Putamen (tissue), 1 donor: ENCODE data around the gene SUSD1.
A peak's percentile ranks its signal among the peaks of the same experiment; 100 is the strongest.

Experiments
- DNase-seq: peaks from one replicate; pipeline ENCODE4 v3.0.0-alpha.2; 2016; ENCODE audit warnings: low spot score

SUSD1 gene

DNA sequence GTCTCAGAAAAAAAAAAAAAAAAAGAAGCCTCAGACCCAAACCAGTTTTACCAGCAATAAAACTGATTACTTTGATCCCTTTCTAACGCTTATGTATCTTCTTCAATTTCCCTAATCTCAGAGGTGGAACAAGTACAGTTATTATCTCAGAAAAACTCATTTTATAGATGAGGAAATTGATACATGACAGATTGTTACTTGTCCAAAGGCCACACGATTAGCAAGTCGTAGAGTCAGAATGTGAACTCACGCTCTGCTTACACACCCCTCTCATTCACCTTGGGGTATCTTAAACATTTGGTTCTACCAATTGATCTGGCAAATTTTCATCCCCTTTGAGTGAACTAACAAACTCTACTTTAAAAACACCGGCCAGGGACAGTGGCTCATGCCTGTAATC, 110.2 kb downstream of the SUSD1 start:
- no peak for DNase-seq

DNA sequence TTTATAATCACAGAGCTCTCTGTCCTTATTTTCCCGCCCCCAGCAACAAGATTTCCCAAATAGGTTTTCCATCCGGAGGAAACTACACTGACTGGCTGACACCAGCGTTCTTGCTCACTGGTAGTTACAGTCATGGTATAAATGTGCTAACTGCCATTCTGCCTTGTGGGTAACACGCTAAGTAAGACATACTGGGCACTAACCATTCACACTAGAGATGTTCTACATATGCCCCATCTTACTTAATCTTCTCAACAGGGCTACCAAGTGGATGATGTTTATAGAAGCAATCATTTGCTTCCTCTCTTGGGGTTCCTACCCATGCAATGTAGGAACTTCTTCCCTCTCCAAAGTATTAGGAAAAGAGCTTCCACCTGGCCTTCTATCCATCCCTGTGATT, 111.5 kb downstream of the SUSD1 start:
- no peak for DNase-seq

DNA sequence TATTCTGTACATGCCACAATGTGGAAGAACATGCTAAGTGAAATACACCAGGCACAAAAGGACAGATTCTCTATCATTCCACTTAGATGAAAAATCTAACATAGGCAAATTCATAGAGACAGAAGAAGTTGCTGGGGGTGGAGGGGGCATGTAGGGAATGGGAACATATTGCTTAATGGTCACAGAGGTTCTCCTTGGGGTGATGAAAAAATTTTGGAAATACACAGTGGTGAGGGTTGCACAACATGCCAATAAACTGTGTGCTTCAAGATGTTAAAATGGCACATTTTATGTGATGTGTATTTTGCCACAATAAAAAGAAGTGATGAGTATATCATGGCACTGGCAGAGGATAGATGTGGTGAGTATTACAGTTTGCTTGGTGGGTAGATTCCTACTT, 111.9 kb downstream of the SUSD1 start:
- DNase-seq, result no peak

DNA sequence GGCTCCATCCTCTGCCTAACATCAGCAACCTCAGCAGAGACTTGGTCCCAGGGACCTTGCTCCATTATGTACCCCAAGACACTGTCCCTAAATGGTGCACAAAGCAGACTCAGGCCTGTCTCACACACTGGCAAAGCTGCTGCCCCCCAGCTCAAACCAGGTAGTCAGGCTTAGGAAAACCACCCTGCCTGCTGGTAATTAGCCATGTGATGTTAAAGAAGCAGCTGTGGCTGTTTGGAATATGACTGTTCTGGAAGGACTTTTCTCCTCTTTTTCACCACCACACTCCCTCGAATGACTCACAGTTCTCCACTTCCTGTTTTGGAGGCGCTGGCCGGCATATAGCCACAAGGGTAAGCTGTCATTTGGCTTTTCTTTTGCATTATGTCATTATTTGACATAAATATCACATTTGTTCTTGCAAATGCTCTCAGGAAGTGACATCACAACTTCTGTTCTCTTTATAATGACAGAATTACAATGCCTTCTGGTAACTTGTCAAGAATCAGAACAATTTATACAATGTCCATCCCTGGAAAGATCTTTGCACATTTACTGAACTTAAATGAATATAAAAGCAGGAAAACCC, 113.9 kb downstream of the SUSD1 start:
- DNase-seq, result peak; percentile 25

DNA sequence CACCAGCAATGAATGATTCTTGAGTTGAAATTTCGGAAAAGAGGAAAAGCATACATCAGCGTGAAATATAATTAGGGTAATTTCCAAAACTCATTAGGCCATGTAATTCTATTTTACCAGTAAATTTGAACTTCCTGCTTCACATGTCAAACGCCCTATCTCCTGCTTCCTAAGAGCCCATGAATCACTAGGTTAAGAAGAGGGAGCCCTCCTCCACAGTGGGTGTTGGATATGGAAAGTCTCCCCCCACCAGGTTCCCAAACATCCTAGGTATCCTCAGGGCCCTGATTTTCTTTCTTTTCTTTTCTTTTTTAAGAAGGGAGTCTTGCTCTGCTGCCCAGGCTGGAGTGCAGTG, 115.2 kb downstream of the SUSD1 start:
- DNase-seq, result no peak

DNA sequence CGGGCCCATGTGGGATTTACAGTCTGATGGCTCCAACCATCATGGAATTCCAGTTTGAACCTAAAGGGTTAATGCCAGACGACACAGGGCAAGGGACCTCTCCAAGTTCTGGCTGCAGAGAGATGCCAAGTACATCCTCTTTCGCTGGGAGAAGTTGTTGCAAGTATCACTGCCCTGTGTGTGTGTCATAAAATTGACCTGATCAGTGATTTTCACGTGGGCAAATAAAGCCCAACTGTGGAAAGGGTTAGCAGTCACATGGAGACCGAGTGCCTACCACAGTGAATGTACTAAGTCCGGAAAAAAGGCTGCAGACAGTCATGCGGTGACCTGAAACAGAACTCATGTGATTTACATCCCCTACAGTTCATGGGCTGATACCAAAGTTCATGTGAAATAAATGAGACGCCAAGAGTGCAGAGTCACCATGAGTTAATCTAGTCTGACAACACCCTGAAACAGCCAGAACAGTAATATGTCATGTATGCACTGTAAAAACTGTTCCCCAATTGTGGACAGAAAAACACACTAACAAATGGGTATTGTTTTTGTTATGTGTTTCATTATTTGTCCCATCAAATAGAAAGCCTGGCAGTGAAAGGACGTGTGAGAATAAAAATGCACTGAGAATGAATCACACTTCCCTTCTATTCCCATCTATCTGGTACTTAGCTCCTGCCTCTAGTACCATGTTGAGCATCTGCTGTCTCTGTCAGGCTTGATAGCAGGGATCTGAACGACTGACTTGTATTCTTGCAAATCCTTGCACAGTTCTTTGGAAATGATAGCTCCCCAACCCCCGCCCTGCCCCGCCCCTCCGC, 115.7 kb downstream of the SUSD1 start:
- DNase-seq, result peak; percentile 65

DNA sequence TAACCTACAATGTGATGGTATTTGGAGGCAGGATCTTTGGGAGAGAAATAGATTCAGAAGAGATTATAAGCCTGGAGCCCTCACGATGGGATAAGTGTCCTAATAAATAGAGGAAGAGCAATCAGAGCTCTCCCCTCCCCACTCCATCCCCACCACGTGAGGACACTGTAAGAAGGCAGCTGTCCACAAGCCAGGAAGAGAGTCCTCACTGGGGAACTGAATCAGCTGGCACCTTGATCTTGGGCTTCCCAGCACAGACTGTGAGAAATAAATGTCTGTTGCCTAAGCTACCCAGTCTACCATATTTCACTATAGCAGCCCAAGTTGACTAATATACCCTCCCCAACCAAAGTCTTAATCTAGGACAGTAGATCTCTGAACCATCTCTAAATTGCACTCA, 118.1 kb downstream of the SUSD1 start:
- DNase-seq, result no peak

DNA sequence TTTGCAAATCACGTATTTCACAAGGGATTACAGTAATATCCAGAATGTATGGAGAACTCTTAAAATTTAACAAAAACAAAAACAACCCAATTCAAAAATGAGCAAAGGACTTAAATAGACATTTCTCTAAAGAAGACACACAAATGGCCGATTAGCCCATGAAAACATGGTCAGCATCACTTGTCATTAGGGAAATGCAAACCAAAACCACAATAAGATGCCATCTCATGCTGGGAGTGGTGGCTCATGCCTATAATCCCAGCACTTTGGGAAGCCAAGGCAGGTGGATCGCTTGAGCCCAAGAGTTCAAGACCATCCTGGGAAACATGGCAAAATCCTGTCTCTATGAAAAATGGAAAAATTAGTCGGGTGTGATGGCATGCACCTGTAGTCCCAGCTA, 120.2 kb downstream of the SUSD1 start:
- no peak for DNase-seq

DNA sequence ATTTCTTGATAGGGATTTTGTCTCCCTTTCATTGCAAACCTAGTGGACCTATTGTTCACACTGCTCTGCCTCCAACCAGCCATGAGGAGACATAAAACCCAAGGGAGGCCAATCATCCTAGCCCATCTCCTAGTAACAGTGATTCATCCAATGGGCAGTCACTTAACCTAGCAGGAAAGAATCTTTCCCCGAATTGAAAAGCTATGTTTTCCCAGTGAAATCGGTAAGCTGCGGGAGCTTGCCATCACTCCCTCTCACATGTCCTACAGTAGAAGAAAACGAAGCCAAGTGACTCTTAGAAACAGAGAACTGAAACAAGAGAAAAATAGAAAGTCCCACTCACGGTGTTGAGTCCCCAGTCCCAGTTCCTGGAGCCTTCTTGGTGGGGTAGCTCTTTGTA, 123.3 kb downstream of the SUSD1 start:
- no peak for DNase-seq

DNA sequence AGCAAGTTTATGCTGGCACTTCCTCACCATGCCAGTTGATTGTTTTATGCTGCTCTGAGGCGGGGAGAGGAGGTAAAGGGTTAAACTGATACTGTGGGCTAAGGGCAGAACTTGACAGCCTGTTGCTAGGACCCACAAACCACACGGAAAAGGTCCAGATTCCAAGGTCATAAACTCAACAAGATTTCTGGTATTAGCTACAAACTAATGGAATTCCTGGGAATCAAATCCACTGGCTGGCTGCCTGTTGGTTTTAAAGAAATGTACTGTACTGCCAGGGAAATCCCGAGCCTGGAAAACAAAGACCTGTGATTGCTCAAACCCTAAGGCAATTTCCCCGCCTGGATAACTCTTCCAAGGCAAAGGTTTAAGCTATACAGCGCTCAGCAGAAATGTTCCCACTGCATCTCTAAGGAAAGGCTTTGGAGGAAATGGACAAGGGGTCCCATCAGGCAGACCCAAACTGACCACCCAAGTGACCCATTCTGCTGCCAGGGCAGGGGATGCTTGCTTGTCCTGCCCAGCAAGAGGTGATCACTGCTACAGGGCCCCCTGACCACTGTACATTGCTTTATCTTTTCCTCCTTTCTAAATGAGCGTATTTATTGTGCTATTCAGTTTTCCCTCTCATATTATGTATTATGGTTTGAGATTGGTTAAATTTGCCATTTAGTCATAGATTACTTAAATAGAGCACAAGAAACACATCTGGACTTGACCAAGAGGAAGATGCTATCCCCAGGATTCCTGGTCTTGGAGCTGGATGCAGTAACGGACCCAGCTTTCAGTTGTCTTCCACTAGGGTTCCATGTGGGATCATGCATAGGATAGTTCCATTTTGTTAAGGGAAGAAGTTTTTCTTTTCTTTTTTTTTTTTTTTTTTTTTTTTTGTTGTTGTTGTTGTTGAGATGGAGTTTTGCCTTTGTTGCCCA, 124.3 kb downstream of the SUSD1 start:
- DNase-seq, result no peak

DNA sequence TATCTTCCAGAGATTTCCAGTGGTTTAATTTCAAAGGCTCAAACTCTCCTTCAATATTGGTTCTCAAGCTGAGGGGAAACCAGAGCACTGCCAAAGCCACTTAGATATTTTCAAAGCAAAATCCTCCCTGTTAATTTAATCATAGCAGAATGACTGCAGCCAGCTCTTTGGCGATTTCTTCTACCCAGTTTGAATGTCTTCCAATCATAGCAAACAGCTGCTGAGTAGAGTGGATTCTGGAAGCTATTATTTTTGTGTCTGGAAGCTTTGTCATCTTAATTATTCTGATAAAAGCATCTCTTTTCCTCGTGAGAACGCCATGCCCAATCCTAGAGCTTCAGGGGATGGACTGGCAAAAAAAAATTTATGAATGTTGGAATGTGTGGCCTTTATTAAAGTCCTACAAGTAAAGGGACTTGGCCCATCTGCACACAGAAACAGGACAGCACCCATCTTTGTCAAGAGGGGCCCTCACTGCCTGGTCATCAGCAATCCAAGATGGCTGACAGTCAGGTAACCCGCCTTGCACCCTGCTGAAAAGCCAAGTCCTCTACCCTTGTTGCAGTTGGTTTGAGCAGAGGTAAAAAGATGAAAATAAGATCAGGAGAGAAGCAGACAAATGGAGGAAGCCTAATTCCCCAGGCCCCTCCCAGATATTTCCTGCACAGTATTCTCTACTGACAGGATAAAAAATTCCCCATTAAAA, 125.1 kb downstream of the SUSD1 start:
- DNase-seq, result no peak

DNA sequence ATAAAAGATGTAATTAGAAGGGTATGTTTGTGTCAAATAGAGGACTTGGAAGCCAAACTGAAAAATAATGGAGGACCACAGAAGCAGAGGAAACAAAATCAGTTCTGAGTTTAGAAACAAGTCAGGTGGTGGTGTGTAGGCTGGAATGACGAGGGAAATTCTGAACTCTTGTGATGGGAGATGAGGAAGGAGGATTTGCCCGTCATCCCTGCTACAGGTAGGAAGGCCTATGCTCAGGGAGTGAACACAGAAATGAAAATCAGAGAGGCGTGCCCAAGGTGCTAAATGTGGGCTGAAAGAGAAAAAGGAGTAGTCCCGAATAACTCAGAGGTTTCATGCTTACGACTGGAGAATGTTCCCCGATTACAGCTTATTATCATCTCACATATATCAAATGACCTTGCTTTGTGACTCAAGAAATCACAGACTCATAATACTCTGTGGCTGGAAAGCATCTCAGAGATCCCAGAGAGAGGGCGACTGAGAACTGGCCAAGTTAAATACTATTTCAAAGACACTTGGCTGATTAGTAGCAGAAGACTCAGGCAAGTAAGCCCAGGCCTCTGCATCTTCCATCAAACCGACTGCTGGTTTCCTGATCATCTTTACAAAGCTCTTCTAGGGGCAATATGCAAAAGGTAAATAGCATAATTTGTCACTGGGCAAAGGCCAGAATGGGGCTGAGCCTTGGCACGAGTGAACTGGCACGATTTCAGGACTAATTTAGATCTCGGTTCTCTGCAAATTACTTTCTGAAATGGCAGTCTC, 126.0 kb downstream of the SUSD1 start:
- peak; percentile 20 for DNase-seq

DNA sequence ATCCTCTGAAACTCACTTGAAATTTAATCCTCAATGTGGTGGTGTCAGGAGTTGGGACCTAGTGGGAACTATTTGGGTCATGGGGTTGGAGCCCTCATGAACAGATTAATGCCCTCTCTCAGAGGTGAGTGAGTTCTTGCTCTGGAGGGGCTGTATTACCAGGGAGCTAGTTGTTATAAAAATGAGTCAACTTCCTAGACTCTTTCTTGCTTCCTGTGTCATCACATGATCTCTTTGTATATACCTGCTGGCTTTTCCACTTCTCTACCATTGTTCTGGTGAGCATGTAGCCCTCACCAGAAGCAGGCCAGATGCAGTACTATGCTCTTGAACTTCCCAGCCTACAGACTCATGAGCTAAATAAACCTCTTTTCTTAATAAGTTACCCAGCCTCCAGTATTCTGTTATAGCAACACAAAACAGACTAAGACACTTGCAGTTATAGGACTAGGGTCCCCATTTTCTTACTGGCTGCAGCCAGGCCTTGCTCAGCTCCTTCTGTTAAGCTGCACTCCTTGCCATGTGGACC, 127.5 kb downstream of the SUSD1 start:
- no peak for DNase-seq

DNA sequence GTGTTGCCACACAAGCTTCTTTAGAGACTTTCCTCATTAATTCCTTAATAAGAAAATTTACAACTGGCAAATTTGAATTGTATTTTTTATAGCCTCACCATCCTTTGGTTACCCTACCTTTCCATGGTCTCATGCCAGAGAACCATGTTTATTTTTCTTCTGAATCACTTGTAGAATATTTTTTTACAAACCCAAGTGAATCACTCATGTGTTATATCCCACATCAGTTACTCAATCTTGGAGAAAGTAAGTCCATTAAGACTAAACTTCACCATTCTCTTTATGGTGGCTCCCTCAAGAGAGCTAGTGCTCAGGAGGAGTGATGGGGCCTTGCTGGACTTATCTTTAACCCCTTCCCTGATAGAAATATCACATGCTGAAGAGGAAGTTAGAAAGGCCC, 128.9 kb downstream of the SUSD1 start:
- no peak for DNase-seq

DNA sequence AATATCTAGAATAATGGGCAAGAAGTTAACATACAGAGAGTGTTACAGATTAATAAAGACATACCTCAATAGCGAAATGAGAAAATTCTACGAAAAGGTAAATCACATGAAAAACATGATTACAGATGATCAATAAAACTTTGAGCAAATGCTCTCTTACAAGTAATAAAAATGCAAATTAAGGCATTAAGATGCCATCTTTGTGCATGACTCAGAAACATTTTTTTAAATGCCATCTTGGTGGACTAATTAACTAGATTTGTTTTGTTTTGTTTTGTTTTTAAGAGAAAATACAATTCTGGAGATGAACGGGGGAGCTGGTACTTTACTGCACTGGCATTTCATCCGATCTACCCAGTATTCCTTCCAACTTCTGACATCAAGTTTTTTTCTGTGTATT, 130.2 kb downstream of the SUSD1 start:
- DNase-seq, result no peak

DNA sequence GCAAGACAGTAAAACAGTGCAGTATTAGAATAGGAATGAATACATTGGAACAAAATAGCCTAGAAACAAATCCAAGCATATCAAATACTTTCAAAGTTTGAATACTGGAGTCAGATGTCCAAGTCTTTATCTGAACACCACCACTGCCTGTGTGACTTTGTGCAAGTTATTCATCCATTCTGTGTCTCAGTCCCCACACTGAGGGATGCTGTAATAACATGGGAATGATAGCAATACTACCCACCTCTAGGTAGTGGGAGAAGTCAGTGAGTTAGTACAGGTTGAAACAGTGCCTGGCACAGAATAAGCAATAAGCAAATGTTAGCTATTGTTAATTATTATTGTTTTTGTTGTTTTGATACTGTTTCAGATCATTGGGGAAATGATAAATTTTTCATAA, 130.9 kb downstream of the SUSD1 start:
- DNase-seq, result no peak

DNA sequence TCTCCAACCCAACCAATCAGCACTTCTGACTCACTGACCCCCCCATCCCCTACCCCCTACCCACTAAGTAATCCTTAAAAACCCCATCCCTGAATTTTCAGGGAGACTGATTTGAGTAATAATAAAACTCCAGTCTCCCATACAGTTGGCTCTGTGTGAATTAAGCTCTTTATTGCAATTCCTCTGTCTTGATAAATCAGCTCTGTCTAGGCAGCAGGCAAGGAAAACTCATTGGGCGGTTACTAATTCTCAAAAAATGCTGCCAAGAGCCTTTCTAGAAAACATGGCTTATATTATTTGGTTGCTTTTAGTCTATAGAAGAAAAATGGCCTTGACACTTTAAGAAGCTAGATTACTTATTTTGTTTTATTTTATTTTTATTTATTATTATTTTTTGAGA, 131.7 kb downstream of the SUSD1 start:
- DNase-seq, result no peak

DNA sequence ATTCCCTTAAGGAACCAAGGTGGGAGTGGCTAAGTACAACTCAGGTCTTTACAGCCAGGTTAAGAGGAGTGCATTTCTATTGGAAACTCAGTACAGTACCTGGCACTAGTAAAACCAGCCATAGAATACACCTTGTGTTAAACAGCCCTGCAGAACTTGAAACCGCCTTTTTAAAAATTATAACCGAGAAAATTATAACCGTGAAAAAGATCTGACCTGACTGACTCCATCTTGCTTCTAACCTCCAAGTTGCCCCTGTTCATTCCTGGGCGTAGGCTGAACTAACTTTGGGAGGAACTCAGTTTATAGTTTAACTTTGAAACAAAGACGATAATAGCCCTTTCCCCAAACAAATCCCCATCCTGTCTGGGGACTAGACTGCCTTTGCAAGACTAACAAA, 132.3 kb downstream of the SUSD1 start:
- DNase-seq, result no peak

DNA sequence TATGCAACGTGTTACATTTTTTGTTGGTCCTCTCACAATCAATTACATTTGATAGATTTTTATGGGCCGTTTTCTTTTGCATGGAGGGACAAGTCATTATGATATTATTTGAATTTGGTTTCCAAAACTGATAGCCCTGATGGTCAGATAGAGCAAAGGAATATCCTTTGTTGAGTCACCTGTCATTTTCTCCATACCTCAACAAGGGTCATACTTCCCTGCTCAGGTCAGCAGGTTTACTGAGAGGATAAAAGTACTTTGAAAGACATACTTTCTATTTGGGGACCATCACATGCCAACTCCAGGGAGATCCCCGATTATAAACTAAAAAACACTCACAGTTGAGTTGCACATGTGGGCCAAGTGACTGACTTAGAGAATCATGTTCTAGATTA, 132.9 kb downstream of the SUSD1 start:
- no peak for DNase-seq

DNA sequence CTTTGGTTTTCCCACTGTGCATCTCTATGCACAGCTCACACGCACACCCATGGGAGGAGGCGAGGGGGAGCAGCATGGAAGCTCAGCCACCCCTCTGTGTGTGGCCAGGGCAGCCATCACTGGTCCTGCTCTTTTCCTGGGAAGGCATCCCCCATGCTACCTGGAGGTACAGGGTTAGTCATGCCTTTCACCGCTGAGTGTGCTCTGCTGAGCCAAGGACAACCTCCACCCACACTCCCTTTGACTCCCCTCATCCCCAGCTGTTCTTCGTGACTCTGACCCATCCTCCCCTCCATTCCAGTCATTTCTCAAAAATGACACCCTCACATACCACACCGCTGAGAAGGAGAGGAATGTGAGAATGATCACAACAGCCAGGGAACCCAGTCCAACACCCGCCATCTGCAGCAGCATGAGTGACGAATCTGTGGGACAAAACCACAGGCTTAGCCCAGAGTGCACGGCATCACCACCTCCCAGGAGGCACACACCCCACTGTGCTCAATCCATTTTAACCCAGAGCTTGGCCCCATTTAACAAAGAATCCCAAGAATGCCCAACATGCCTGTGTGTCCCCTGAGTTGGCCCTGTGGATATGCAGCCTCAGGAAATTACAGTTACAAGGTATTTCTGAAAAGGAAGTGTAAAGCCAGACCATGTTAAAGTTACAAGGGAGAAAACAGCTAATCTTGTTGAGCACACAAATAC, 133.4 kb downstream of the SUSD1 start:
- DNase-seq, result no peak

DNA sequence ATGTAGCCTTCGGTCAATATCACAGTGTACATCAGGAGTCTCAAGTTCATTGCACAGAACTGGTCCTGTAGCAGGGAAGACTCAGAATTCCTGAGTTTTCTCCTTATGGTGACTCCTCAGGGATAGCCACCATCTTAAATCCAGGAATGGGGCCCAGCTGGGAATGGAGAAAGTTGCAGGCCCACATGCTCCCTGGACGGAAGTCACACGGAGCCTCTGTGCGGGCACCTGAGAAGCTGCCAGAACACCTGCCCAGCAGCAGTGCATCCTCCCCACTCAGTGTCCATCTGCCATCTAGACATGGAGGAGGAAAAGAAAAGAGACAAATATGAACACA, 133.9 kb downstream of the SUSD1 start:
- no peak for DNase-seq
